A673 (cell line): ENCODE measurements around the gene GPR156.

Experiments used
- EZH2 ChIP-seq: fragments of 200-600 bp; sonication (generic); IDR thresholded peaks from 2 replicates; pipeline ENCODE4 v1.6.1; 2017; ENCODE audit warnings: borderline replicate concordance, low read depth, mild to moderate bottlenecking, mixed read lengths, antibody characterized with exemption, low read length; ENCODE audit not compliant: poor library complexity, severe bottlenecking
- TF ChIP-seq, protein P1 (sequence below): fragments of 300-800, 200-600 bp; sonication (generic); conservative IDR thresholded peaks from 2 replicates; pipeline ENCODE4 v1.5.1; 2017; ENCODE audit warnings: low read depth, mild to moderate bottlenecking, antibody characterized with exemption, low read length, moderate library complexity, mixed read lengths

DNA sequence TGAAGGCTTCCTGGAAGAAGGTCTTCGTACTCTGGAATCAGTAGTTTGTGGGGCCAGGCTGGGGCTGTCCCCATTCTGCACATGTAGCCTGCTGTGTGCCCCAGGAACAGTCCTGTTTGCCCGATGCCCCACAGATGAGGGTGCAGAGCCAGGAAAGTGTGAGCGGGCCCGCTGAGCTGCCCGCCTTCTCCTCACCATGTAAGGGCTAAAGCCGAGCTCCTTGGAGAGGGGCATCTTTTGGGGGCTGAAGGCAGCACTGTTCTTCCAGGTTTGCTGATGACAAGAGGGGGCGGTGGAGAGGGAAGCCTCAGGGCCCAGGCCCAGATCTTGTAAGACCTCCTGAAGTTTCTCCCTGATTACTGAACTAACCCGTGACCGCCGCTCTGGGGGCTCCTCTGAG, 117.5 kb downstream of the GPR156 start:
- TF ChIP-seq, protein P1, sequence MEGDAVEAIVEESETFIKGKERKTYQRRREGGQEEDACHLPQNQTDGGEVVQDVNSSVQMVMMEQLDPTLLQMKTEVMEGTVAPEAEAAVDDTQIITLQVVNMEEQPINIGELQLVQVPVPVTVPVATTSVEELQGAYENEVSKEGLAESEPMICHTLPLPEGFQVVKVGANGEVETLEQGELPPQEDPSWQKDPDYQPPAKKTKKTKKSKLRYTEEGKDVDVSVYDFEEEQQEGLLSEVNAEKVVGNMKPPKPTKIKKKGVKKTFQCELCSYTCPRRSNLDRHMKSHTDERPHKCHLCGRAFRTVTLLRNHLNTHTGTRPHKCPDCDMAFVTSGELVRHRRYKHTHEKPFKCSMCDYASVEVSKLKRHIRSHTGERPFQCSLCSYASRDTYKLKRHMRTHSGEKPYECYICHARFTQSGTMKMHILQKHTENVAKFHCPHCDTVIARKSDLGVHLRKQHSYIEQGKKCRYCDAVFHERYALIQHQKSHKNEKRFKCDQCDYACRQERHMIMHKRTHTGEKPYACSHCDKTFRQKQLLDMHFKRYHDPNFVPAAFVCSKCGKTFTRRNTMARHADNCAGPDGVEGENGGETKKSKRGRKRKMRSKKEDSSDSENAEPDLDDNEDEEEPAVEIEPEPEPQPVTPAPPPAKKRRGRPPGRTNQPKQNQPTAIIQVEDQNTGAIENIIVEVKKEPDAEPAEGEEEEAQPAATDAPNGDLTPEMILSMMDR = no peak
- TF ChIP-seq EZH2 = no peak
